Prostate gland (tissue), 2 donors: ENCODE results near the gene C1QC. TPM values are rescaled to one million over a fixed set of nuclear protein-coding genes. Genes with fewer than 3 reads are reported as not detected.

Source experiments
- DNase-seq: peaks from one replicate; pipeline ENCODE4 v3.0.0-alpha.2; 2019; ENCODE audit warnings: low spot score
- H3K27ac ChIP-seq, 2 donors: fragments of 200-600 bp; sonication (generic); 2 replicates each; pipeline ENCODE4 v1.5.1; 2017 to 2019
- H3K27me3 ChIP-seq: fragments of 200-600 bp; sonication (generic); replicated peaks from 2 replicates; pipeline ENCODE4 v1.5.1; 2019; ENCODE audit not compliant: insufficient read depth
- H3K36me3 ChIP-seq, 2 donors: fragments of 200-600 bp; sonication (generic); 1 replicate in 1 of 2; 2 replicates in 1 of 2; pipeline versions ENCODE4 v1.5.1 to v1.8.1; 2017 to 2019
- H3K4me1 ChIP-seq: fragments of 200-600 bp; sonication (generic); replicated peaks from 2 replicates; pipeline ENCODE4 v1.5.1; 2019
- H3K4me3 ChIP-seq, 2 donors: fragments of 200-600 bp; sonication (generic); 2 replicates each; pipeline ENCODE4 v1.5.1; 2017 to 2019
- H3K9me3 ChIP-seq: fragments of 200-600 bp; sonication (generic); 2 replicates; pipeline ENCODE4 v1.5.1; 2017
- POLR2A ChIP-seq: fragments of 450-650 bp; IDR thresholded peaks from one replicate; pipeline ENCODE4 v1.6.1; 2016; ENCODE audit warnings: antibody characterized with exemption, mild to moderate bottlenecking
- POLR2AphosphoS5 ChIP-seq: sonication (generic); formaldehyde crosslinking; IDR thresholded peaks from one replicate; pipeline ENCODE4 v1.6.1; 2017; ENCODE audit warnings: antibody characterized with exemption
- WGBS: methylation state at CpG from one replicate; pipeline ENCODE4 v1.1.5; 2018; 5-methylcytosine and 5-hydroxymethylcytosine counted together
- intact Hi-C: fragments of 100-400 bp; cut with DNase I; formaldehyde crosslinking; loops from one replicate; pipeline ENCODE4 v1.14.2; 2022
- total RNA-seq, 2 donors: library from RNA; depleted of rRNA; stranded (reverse); fragments of >200 nt; gene quantifications; one replicate each; pipeline ENCODE4 v1.1.0, GENCODE V29; 2016
- TF ChIP-seq, protein P1 (sequence below), 4 experiments: fragments of 200-600 bp in 2 of 4; fragments of 450-650 bp in 2 of 4; sonication (generic) in 2 of 4; IDR thresholded peaks; 1 replicate in 3 of 4; 2 replicates in 1 of 4; pipeline ENCODE4 v1.5.1; 2016 to 2019; ENCODE audit warnings: antibody characterized with exemption in 4 of 4, mild to moderate bottlenecking in 2 of 4, moderate library complexity in 2 of 4

C1QC gene
- total RNA-seq, 2 donors from 2014 or later: 54.8 to 76.9 TPM

DNA sequence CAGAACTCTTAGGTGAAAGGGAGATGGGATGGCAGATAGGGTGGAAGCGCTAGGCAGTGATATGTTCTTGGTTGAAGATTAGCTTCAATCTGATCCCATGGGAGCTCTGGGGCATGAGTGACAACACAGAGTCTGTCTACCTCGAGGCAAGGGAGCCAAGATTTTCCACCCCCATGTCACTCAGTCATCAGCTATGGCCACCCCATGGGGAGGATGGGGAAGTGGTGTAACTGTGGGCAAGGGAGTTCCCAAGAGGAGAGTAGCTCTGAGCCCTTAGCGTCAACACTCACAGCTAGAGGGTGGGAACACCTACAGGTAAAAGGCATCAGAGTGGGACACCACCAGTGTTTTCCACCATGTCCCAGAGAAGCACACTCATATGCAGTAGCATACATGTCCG lies 37.3 kb upstream of the C1QC start:
- no peaks in the 10 kb centered on the region for H3K4me1 ChIP-seq
- H3K27me3 ChIP-seq: peaks cover 8% of the 10 kb centered on the region
- H3K9me3 ChIP-seq: no peaks in the 10 kb centered on the region
- TF ChIP-seq POLR2AphosphoS5 (no peak), POLR2A (no peak)
- TF ChIP-seq, protein P1, sequence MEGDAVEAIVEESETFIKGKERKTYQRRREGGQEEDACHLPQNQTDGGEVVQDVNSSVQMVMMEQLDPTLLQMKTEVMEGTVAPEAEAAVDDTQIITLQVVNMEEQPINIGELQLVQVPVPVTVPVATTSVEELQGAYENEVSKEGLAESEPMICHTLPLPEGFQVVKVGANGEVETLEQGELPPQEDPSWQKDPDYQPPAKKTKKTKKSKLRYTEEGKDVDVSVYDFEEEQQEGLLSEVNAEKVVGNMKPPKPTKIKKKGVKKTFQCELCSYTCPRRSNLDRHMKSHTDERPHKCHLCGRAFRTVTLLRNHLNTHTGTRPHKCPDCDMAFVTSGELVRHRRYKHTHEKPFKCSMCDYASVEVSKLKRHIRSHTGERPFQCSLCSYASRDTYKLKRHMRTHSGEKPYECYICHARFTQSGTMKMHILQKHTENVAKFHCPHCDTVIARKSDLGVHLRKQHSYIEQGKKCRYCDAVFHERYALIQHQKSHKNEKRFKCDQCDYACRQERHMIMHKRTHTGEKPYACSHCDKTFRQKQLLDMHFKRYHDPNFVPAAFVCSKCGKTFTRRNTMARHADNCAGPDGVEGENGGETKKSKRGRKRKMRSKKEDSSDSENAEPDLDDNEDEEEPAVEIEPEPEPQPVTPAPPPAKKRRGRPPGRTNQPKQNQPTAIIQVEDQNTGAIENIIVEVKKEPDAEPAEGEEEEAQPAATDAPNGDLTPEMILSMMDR (IDR thresholded peaks at IDR 0.05): no peak
- intact Hi-C loops: no loop called here
- no peak overlapping the region for H3K27ac ChIP-seq
- DNase-seq: no peak
- no peak overlapping the region for H3K4me3 ChIP-seq
- 41% methylated on average over 4 of the region's 4 CpGs for WGBS
- H3K36me3 ChIP-seq: no peaks in the 10 kb centered on the region

DNA sequence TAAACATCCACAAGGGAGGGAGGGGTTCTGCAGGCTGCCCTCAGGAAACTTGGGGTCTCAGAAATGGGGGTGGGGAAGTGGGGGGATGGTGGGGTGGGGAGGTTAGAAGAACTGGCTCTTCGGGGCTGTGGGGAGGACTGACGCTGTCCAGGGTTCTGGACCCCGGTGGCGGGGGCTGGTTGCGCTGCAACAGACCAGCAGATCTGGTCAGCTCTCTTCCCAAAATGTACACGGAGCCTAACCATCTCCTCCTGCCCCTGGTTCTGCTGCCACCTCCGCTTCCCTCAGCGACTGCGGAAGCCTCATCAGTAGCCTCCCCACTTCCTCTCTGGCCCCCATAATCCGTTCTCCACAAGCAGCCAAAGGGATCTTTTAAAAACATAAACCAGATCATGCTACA lies 36.3 kb upstream of the C1QC start:
- 5% methylated on average over 10 of the region's 10 CpGs for WGBS
- H3K36me3 ChIP-seq: no peaks in the 10 kb centered on the region
- H3K9me3 ChIP-seq: no peaks in the 10 kb centered on the region
- TF ChIP-seq, protein P1 (IDR thresholded peaks at IDR 0.05): no peak
- no peak for TF ChIP-seq POLR2A
- TF ChIP-seq POLR2AphosphoS5: no peak
- no peak overlapping the region for H3K27ac ChIP-seq
- intact Hi-C loops: no loop called here
- H3K4me1 ChIP-seq: no peaks in the 10 kb centered on the region
- DNase-seq: no peak
- H3K4me3 ChIP-seq: no peak overlapping the region
- peaks cover 8% of the 10 kb centered on the region for H3K27me3 ChIP-seq

DNA sequence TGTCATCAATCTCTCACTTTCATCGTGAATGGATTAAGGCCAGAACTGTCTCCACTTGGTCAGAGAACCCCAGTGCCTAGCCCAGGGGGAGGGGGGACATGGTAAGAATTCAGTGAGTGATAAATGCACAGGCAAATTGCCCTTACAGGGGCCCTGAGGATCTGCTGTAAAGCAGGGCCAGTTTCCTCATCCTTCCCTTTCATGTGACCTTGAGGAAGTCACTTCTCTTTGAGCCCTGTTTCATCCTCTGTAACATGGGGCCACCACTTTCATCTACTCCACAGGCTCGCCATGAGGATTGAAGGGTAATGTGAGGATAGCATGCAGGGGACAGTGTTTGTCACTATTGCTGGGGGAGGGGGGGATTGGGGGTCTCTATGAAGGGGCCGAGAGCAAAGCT lies 35.1 kb upstream of the C1QC start:
- Histone ChIP-seq H3K27ac (no peak overlapping the region), H3K4me1 (no peaks in the 10 kb centered on the region), H3K4me3 (no peak overlapping the region), H3K36me3 (no peaks in the 10 kb centered on the region), H3K27me3 (peaks cover 8% of the 10 kb centered on the region), H3K9me3 (no peaks in the 10 kb centered on the region)
- intact Hi-C loops: no loop called here
- DNase-seq: no peak
- WGBS: 76% methylated on average over 3 of the region's 3 CpGs
- TF ChIP-seq POLR2A: no peak
- TF ChIP-seq, protein P1 (IDR thresholded peaks at IDR 0.05): no peak
- no peak for TF ChIP-seq POLR2AphosphoS5

DNA sequence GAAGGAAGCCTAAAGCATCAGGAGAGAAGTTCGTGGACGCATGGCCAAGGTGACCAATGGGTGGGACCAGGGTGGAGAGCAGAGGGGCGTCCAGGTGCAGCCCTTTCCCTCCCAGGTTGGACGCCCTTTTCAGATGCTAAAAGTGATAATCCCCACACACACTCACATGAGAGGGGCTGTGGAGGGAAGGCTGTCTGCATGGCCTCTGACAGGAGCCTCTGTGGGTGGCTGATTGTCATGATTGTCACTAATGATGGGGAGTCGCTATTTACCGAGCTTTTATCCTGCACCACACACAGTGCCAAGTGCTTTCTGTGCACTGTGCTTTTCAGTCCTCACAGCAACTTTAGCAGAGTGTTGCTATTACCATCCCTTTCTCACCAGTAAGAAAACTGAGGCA lies 34.1 kb upstream of the C1QC start:
- no peak for DNase-seq
- no peaks in the 10 kb centered on the region for H3K36me3 ChIP-seq
- peaks cover 8% of the 10 kb centered on the region for H3K27me3 ChIP-seq
- no peaks in the 10 kb centered on the region for H3K9me3 ChIP-seq
- no peaks in the 10 kb centered on the region for H3K4me1 ChIP-seq
- no peak for TF ChIP-seq POLR2A
- no peak for TF ChIP-seq POLR2AphosphoS5
- TF ChIP-seq, protein P1 (IDR thresholded peaks at IDR 0.05): no peak
- no peak overlapping the region for H3K27ac ChIP-seq
- intact Hi-C loops: no loop called here
- WGBS: 17% methylated on average over 6 of the region's 6 CpGs
- H3K4me3 ChIP-seq: no peak overlapping the region

DNA sequence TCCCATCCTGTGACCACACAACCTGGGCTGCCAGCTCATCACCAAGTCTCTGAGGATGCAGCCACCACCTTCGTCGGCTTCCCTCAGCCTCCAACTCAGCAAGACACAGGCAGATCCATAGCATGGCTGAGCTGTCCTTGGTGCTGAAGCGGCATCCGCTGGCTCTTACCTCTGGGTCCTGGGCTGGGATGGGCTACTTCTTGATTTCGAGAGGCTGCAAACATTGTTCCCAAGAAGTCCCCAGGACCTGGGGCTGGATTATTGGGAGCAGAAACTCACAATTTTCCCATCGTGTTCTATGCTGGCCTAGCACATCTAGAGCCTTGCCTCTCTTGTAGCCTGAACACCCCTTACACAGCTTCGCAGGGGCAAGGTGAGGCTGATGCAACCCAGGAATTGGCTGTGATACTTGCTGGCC lies 31.9 kb upstream of the C1QC start:
- Histone ChIP-seq H3K27me3 (peaks cover 12% of the 10 kb centered on the region), H3K4me1 (no peaks in the 10 kb centered on the region)
- WGBS: 15% methylated on average over 7 of the region's 7 CpGs

More for the DNA sequence above, 31.9 kb upstream of the C1QC start:
- Histone ChIP-seq H3K4me3 (no peak overlapping the region), H3K36me3 (no peaks in the 10 kb centered on the region), H3K9me3 (no peaks in the 10 kb centered on the region), H3K27ac (no peak overlapping the region)
- TF ChIP-seq, protein P1 (IDR thresholded peaks at IDR 0.05): no peak
- TF ChIP-seq POLR2AphosphoS5 (no peak), POLR2A (no peak)
- intact Hi-C loops: no loop called here
- no peak for DNase-seq
